Esophagus muscularis mucosa (tissue), 4 donors: ENCODE data around the gene MS4A14. TPM values are rescaled to one million over a fixed set of nuclear protein-coding genes. Genes with fewer than 3 reads are reported as not detected.
"Not testable (repeated sequence)": the region's sequence is repeated elsewhere in the genome, so short reads cannot be mapped to it uniquely, and the experiment has no call there.

Experiments
- DNase-seq: peaks from one replicate; pipeline ENCODE4 v3.0.0-alpha.2; 2017; ENCODE audit errors: extremely low spot score
- H3K27ac ChIP-seq, 4 donors: fragments of 200-600 bp; sonication (generic); replicated peaks in 1 of 4; 1 replicate in 3 of 4; 2 replicates in 1 of 4; pipeline ENCODE4 v1.5.1; 2016 to 2019; ENCODE audit warnings: mild to moderate bottlenecking in 1 of 4
- H3K27me3 ChIP-seq, 4 donors: fragments of 200-600 bp; sonication (generic); one replicate each; pipeline versions ENCODE4 v1.5.1 to v1.6.0; 2016 to 2019
- H3K36me3 ChIP-seq, 4 donors: fragments of 200-600 bp; sonication (generic); one replicate each; pipeline ENCODE4 v1.5.1; 2016 to 2019
- H3K4me1 ChIP-seq, 4 donors: fragments of 200-600 bp; sonication (generic); one replicate each; pipeline ENCODE4 v1.5.1; 2016 to 2019
- H3K4me3 ChIP-seq, 4 donors: fragments of 200-600 bp; sonication (generic); 1 replicate in 2 of 4; 2 replicates in 2 of 4; pipeline ENCODE4 v1.5.1; 2016 to 2019; ENCODE audit warnings: mild to moderate bottlenecking in 4 of 4, moderate library complexity in 1 of 4
- H3K9me3 ChIP-seq, 4 donors: fragments of 200-600 bp; sonication (generic); 1 replicate in 3 of 4; 2 replicates in 1 of 4; pipeline ENCODE4 v1.5.1; 2016 to 2019
- CTCF ChIP-seq, 3 experiments: fragments of 200-600 bp in 2 of 3; fragments of 450-650 bp in 1 of 3; sonication (generic) in 2 of 3; IDR thresholded peaks; one replicate each; pipeline ENCODE4 v1.5.1; 2017 to 2019; ENCODE audit warnings: antibody characterized with exemption in 3 of 3, mild to moderate bottlenecking in 2 of 3, moderate library complexity in 1 of 3
- EP300 ChIP-seq: sonication (generic); formaldehyde crosslinking; IDR thresholded peaks from one replicate; pipeline ENCODE4 v1.6.1; 2017; ENCODE audit warnings: antibody characterized with exemption
- POLR2A ChIP-seq: fragments of 450-650 bp; IDR thresholded peaks from one replicate; pipeline ENCODE4 v1.6.1; 2017; ENCODE audit warnings: antibody characterized with exemption, moderate library complexity, mild to moderate bottlenecking, low read depth
- POLR2AphosphoS5 ChIP-seq, 2 donors: sonication (generic); formaldehyde crosslinking; IDR thresholded peaks; one replicate each; pipeline ENCODE4 v1.6.1; 2017; ENCODE audit warnings: antibody characterized with exemption in 2 of 2
- WGBS: methylation state at CpG from one replicate; pipeline ENCODE4 v1.1.5; 2018; 5-methylcytosine and 5-hydroxymethylcytosine counted together
- intact Hi-C: fragments of 100-400 bp; cut with DNase I; formaldehyde crosslinking; loops from one replicate; pipeline ENCODE4 v1.15.1; 2023
- total RNA-seq, 4 donors: library from RNA; depleted of rRNA; stranded (reverse); fragments of >200 nt; gene quantifications; one replicate each; pipeline versions ENCODE4 v1.1.0 to v1.2.1, GENCODE V29; 2016

The MS4A14 gene
- total RNA-seq, 4 donors from 2014 or later = 1.6 to 3.7 (median 2.2) TPM

- Histone ChIP-seq H3K36me3 (no peaks in the 10 kb centered on the region), H3K4me1 (no peaks in the 10 kb centered on the region), H3K27me3 (no peaks in the 10 kb centered on the region), H3K4me3 (no peak overlapping the region), H3K27ac (no peak overlapping the region), H3K9me3 (no peaks in the 10 kb centered on the region)
- no peak for TF ChIP-seq EP300
- no peak for TF ChIP-seq POLR2AphosphoS5 (IDR thresholded peaks at IDR 0.05)
- TF ChIP-seq CTCF (IDR thresholded peaks at IDR 0.05) = no peak
- no peak for TF ChIP-seq POLR2A
- intact Hi-C loops = no loop called here
- no peak for DNase-seq
Measured at GRCh38 chr11:60447846-60448245, 51.6 kb downstream of the MS4A14 start.

- H3K4me3 ChIP-seq, H3K9me3 ChIP-seq, H3K27ac ChIP-seq, H3K4me1 ChIP-seq, H3K36me3 ChIP-seq, intact Hi-C loops, DNase-seq, H3K27me3 ChIP-seq: not testable (repeated sequence)
- 95% methylated on average over 9 of the region's 32 CpGs for WGBS
Measured at GRCh38 chr11:60451185-60451584, 54.9 kb downstream of the MS4A14 start.

- H3K4me3 ChIP-seq = no peak overlapping the region
- intact Hi-C loops = no loop called here
- H3K36me3 ChIP-seq = no peaks in the 10 kb centered on the region
- TF ChIP-seq POLR2A (no peak), EP300 (no peak), CTCF (IDR thresholded peaks at IDR 0.05) (no peak)
- H3K27me3 ChIP-seq = no peaks in the 10 kb centered on the region
- H3K4me1 ChIP-seq = no peaks in the 10 kb centered on the region
- H3K9me3 ChIP-seq = no peaks in the 10 kb centered on the region
- H3K27ac ChIP-seq = no peak overlapping the region
- no peak for DNase-seq
Measured at GRCh38 chr11:60454212-60454611, 58.0 kb downstream of the MS4A14 start.

GRCh38 chr11:60455531-60456042 lies 59.3 kb downstream of the MS4A14 start, which contains the start of gene MS4A1:
TSS of gene MS4A1 (plus strand) at chr11:60455847. CDS start at chr11:60462375, 6,528 bp downstream.
- H3K36me3 ChIP-seq = no peaks in the 10 kb centered on the region
- H3K4me3 ChIP-seq = no peak within 1 kb of the TSS
- H3K27ac ChIP-seq = no peak within 1 kb of the TSS
- TF ChIP-seq POLR2AphosphoS5 (IDR thresholded peaks at IDR 0.05) (no peak), EP300 (no peak), POLR2A (no peak), CTCF (IDR thresholded peaks at IDR 0.05) (no peak)
- no peaks in the 10 kb centered on the region for H3K9me3 ChIP-seq
- 60% methylated on average over 4 of the region's 4 CpGs for WGBS
- no peaks in the 10 kb centered on the region for H3K4me1 ChIP-seq
- H3K27me3 ChIP-seq = no peaks in the 10 kb centered on the region
- no peak for DNase-seq
- intact Hi-C loops = no loop called here

GRCh38 chr11:60457576-60457975 lies 61.3 kb downstream of the MS4A14 start:
- Histone ChIP-seq H3K36me3 (no peaks in the 10 kb centered on the region), H3K27me3 (no peaks in the 10 kb centered on the region), H3K4me1 (no peaks in the 10 kb centered on the region), H3K27ac (no peak overlapping the region), H3K9me3 (no peaks in the 10 kb centered on the region), H3K4me3 (no peak overlapping the region)
- WGBS = 75% methylated on average over 3 of the region's 3 CpGs
- intact Hi-C loops = no loop called here
- no peak for DNase-seq
- no peak for TF ChIP-seq EP300
- TF ChIP-seq POLR2AphosphoS5 (IDR thresholded peaks at IDR 0.05) = no peak
- TF ChIP-seq CTCF (IDR thresholded peaks at IDR 0.05) = no peak
- no peak for TF ChIP-seq POLR2A
